ENCODE measurements around the gene FGF22. TPM values are rescaled to one million over a fixed set of nuclear protein-coding genes. Genes with fewer than 3 reads are reported as not detected.

The FGF22 gene
- total and polyA plus RNA-seq, 4 donors: 0.08 TPM; not detected in 3

GRCh38 chr19:658059-658839 lies 18.6 kb downstream of the FGF22 start:
- Histone ChIP-seq H3K9ac (ENCODE audit: low read depth in 1 of 2, low read length in 2 of 2) (peak overlapping the region in 1 of 2 donors; percentile 25), H3K36me3 (ENCODE audit: control insufficient read depth in 4 of 4, insufficient read depth in 3 of 4, low read depth in 1 of 4, low read length in 3 of 4) (peaks cover 0 to 9% (median 0%) of the 10 kb centered on the region in 4 donors)
- WGBS: 76% methylated on average over 33 of the region's 33 CpGs

More at GRCh38 chr19:658059-658839, 18.6 kb downstream of the FGF22 start:
- Histone ChIP-seq H3K9me3 (ENCODE audit: control insufficient read depth in 4 of 4, low read length in 3 of 4) (no peaks in the 10 kb centered on the region), H3K27me3 (ENCODE audit: control insufficient read depth in 4 of 4, insufficient read depth in 4 of 4, low read length in 3 of 4) (no peaks in the 10 kb centered on the region), H3K27ac (ENCODE audit: low read depth in 1 of 2, low read length in 2 of 2) (peak overlapping the region; percentile 89 to 96), H3K4me1 (ENCODE audit: control insufficient read depth in 4 of 4, insufficient read depth in 4 of 4, low read length in 3 of 4) (peaks cover 28 to 54% (median 42%) of the 10 kb centered on the region in 4 donors), H3K4me3 (ENCODE audit: low read depth in 1 of 3, low read length in 3 of 3) (no peak overlapping the region)
- TF ChIP-seq MAX (IDR thresholded peaks at IDR 0.05) (no peak), FOXA1 (IDR thresholded peaks at IDR 0.05) (no peak), ATF3 (IDR thresholded peaks at IDR 0.05) (no peak), RXRA (IDR thresholded peaks at IDR 0.05) (no peak), EGR1 (IDR thresholded peaks at IDR 0.05; ENCODE audit: low read depth in 2 of 2) (no peak), HNF4A (conservative IDR thresholded peaks at IDR 0.05) (no peak)
- TF ChIP-seq, protein P1, sequence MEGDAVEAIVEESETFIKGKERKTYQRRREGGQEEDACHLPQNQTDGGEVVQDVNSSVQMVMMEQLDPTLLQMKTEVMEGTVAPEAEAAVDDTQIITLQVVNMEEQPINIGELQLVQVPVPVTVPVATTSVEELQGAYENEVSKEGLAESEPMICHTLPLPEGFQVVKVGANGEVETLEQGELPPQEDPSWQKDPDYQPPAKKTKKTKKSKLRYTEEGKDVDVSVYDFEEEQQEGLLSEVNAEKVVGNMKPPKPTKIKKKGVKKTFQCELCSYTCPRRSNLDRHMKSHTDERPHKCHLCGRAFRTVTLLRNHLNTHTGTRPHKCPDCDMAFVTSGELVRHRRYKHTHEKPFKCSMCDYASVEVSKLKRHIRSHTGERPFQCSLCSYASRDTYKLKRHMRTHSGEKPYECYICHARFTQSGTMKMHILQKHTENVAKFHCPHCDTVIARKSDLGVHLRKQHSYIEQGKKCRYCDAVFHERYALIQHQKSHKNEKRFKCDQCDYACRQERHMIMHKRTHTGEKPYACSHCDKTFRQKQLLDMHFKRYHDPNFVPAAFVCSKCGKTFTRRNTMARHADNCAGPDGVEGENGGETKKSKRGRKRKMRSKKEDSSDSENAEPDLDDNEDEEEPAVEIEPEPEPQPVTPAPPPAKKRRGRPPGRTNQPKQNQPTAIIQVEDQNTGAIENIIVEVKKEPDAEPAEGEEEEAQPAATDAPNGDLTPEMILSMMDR (IDR thresholded peaks at IDR 0.05; ENCODE audit: low read depth, low read length, missing input control): no peak
- TF ChIP-seq, protein P2, sequence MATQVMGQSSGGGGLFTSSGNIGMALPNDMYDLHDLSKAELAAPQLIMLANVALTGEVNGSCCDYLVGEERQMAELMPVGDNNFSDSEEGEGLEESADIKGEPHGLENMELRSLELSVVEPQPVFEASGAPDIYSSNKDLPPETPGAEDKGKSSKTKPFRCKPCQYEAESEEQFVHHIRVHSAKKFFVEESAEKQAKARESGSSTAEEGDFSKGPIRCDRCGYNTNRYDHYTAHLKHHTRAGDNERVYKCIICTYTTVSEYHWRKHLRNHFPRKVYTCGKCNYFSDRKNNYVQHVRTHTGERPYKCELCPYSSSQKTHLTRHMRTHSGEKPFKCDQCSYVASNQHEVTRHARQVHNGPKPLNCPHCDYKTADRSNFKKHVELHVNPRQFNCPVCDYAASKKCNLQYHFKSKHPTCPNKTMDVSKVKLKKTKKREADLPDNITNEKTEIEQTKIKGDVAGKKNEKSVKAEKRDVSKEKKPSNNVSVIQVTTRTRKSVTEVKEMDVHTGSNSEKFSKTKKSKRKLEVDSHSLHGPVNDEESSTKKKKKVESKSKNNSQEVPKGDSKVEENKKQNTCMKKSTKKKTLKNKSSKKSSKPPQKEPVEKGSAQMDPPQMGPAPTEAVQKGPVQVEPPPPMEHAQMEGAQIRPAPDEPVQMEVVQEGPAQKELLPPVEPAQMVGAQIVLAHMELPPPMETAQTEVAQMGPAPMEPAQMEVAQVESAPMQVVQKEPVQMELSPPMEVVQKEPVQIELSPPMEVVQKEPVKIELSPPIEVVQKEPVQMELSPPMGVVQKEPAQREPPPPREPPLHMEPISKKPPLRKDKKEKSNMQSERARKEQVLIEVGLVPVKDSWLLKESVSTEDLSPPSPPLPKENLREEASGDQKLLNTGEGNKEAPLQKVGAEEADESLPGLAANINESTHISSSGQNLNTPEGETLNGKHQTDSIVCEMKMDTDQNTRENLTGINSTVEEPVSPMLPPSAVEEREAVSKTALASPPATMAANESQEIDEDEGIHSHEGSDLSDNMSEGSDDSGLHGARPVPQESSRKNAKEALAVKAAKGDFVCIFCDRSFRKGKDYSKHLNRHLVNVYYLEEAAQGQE (IDR thresholded peaks at IDR 0.05): no peak
- TF ChIP-seq, protein P3, sequence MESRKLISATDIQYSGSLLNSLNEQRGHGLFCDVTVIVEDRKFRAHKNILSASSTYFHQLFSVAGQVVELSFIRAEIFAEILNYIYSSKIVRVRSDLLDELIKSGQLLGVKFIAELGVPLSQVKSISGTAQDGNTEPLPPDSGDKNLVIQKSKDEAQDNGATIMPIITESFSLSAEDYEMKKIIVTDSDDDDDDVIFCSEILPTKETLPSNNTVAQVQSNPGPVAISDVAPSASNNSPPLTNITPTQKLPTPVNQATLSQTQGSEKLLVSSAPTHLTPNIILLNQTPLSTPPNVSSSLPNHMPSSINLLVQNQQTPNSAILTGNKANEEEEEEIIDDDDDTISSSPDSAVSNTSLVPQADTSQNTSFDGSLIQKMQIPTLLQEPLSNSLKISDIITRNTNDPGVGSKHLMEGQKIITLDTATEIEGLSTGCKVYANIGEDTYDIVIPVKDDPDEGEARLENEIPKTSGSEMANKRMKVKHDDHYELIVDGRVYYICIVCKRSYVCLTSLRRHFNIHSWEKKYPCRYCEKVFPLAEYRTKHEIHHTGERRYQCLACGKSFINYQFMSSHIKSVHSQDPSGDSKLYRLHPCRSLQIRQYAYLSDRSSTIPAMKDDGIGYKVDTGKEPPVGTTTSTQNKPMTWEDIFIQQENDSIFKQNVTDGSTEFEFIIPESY (IDR thresholded peaks at IDR 0.05): no peak
- no peak for DNase-seq (ENCODE audit: low spot score)

Data from liver (tissue), 9 donors.